ENCODE measurements around the gene SRC.

GRCh38 chr20:37316775-37317170 is 29.2 kb upstream of the SRC start:
- TF ChIP-seq CTCF (IDR thresholded peaks at IDR 0.05) (no peak), POLR2A (IDR thresholded peaks at IDR 0.05) (no peak)
